HEK293 (cell line): Measurements from ENCODE around the gene C17orf107.

ENCODE experiments used
- CTCF ChIA-PET: fragments of 350-600 bp; formaldehyde crosslinking; extraction: SDS; loops from one replicate; lab custom pipeline; 2021; ENCODE audit warnings: antibody characterized with exemption; lab: Yijun Ruan, JAX
- POLR2A ChIA-PET: fragments of 300-600 bp; formaldehyde crosslinking; extraction: SDS; loops from one replicate; lab custom pipeline; 2020; ENCODE audit warnings: antibody characterized with exemption, inconsistent platforms; lab: Yijun Ruan, JAX
- H3K27ac ChIP-seq: fragments of 200-500 bp; sonication (Bioruptor generic); 2 replicates; pipeline ENCODE4 v1.5.1; 2014; ENCODE audit warnings: low read depth, low read length, control low read depth, inconsistent platforms; ENCODE audit errors: extremely low read depth
- H3K36me3 ChIP-seq, 2 experiments: fragments of 200-500 bp in 1 of 2; sonication (Bioruptor generic) in 1 of 2; 1 replicate in 1 of 2; 2 replicates in 1 of 2; pipeline ENCODE4 v1.5.1; 2014 to 2017; ENCODE audit warnings: inconsistent platforms in 2 of 2, low read length in 2 of 2; ENCODE audit not compliant: control insufficient read depth in 2 of 2, insufficient read depth in 1 of 2
- H3K4me1 ChIP-seq: fragments of 200-500 bp; sonication (Bioruptor generic); 2 replicates; pipeline ENCODE4 v1.5.1; 2014; ENCODE audit warnings: mild to moderate bottlenecking, low read length, inconsistent platforms; ENCODE audit not compliant: control insufficient read depth, insufficient read depth
- H3K4me3 ChIP-seq: 2 replicates; pipeline ENCODE4 v1.5.1; 2011; ENCODE audit warnings: low read depth, mild to moderate bottlenecking, control low read depth, low read length, moderate library complexity
- H3K9me3 ChIP-seq: fragments of 200-500 bp; sonication (Bioruptor generic); 2 replicates; pipeline ENCODE4 v1.5.1; 2014; ENCODE audit warnings: low read depth, low read length, inconsistent platforms; ENCODE audit not compliant: control insufficient read depth, insufficient read depth
- BCL11B ChIP-seq: fragments of 450-650 bp; formaldehyde crosslinking; IDR thresholded peaks from 2 replicates; pipeline ENCODE4 v1.5.1; 2016; ENCODE audit warnings: low read depth, missing biosample characterization, missing genetic modification characterization
- KLF16 ChIP-seq: fragments of 450-650 bp; formaldehyde crosslinking; IDR thresholded peaks from 2 replicates; pipeline ENCODE4 v1.5.1; 2017; ENCODE audit warnings: missing biosample characterization, missing genetic modification characterization
- KLF7 ChIP-seq: fragments of 450-650 bp; formaldehyde crosslinking; IDR thresholded peaks from 2 replicates; pipeline ENCODE4 v1.5.1; 2016; ENCODE audit warnings: missing biosample characterization, missing genetic modification characterization, borderline replicate concordance
- KLF8 ChIP-seq: fragments of 450-650 bp; formaldehyde crosslinking; IDR thresholded peaks from 2 replicates; pipeline ENCODE4 v1.5.1; 2016; ENCODE audit warnings: missing biosample characterization, missing genetic modification characterization
- REST ChIP-seq: fragments of 450-650 bp; formaldehyde crosslinking; IDR thresholded peaks from 2 replicates; pipeline ENCODE4 v1.5.1; 2016; ENCODE audit warnings: missing biosample characterization, missing genetic modification characterization
- SP2 ChIP-seq: fragments of 450-650 bp; formaldehyde crosslinking; IDR thresholded peaks from 2 replicates; pipeline ENCODE4 v1.5.1; 2016; ENCODE audit warnings: missing biosample characterization, missing genetic modification characterization
- SP3 ChIP-seq: fragments of 450-650 bp; formaldehyde crosslinking; IDR thresholded peaks from 2 replicates; pipeline ENCODE4 v1.5.1; 2016; ENCODE audit warnings: missing biosample characterization, missing genetic modification characterization
- ZBTB8A ChIP-seq: fragments of 450-650 bp; formaldehyde crosslinking; IDR thresholded peaks from 2 replicates; pipeline ENCODE4 v1.5.1; 2016; ENCODE audit warnings: missing biosample characterization, missing genetic modification characterization
- ZNF10 ChIP-seq: fragments of 450-650 bp; formaldehyde crosslinking; IDR thresholded peaks from 2 replicates; pipeline ENCODE4 v1.5.1; 2017; ENCODE audit warnings: missing biosample characterization, missing genetic modification characterization
- ZNF175 ChIP-seq: fragments of 450-650 bp; formaldehyde crosslinking; IDR thresholded peaks from 2 replicates; pipeline ENCODE4 v1.5.1; 2016; ENCODE audit warnings: missing biosample characterization, missing genetic modification characterization
- ZNF24 ChIP-seq: fragments of 450-650 bp; formaldehyde crosslinking; IDR thresholded peaks from 2 replicates; pipeline ENCODE4 v1.5.1; 2016; ENCODE audit warnings: missing biosample characterization, missing genetic modification characterization
- ZNF266 ChIP-seq: fragments of 450-650 bp; formaldehyde crosslinking; IDR thresholded peaks from 2 replicates; pipeline ENCODE4 v1.5.1; 2016; ENCODE audit warnings: missing biosample characterization, missing genetic modification characterization, low read depth
- ZNF335 ChIP-seq: fragments of 450-650 bp; formaldehyde crosslinking; conservative IDR thresholded peaks from 2 replicates; pipeline ENCODE4 v1.5.1; 2016; ENCODE audit warnings: missing biosample characterization, missing genetic modification characterization
- ZNF350 ChIP-seq: fragments of 450-650 bp; formaldehyde crosslinking; IDR thresholded peaks from 2 replicates; pipeline ENCODE4 v1.5.0; 2017; ENCODE audit warnings: missing biosample characterization, mild to moderate bottlenecking, missing genetic modification characterization
- ZNF394 ChIP-seq: fragments of 450-650 bp; formaldehyde crosslinking; IDR thresholded peaks from 2 replicates; pipeline ENCODE4 v1.5.1; 2016; ENCODE audit warnings: missing biosample characterization, missing genetic modification characterization, mild to moderate bottlenecking, moderate library complexity, borderline replicate concordance
- ZNF433 ChIP-seq: fragments of 450-650 bp; formaldehyde crosslinking; IDR thresholded peaks from 2 replicates; pipeline ENCODE4 v1.5.1; 2016; ENCODE audit warnings: missing biosample characterization, missing genetic modification characterization, low read depth
- ZNF514 ChIP-seq: fragments of 450-650 bp; formaldehyde crosslinking; IDR thresholded peaks from 2 replicates; pipeline ENCODE4 v1.5.1; 2016; ENCODE audit warnings: missing biosample characterization, missing genetic modification characterization
- ZNF623 ChIP-seq: fragments of 450-650 bp; formaldehyde crosslinking; IDR thresholded peaks from 2 replicates; pipeline ENCODE4 v1.5.1; 2016; ENCODE audit warnings: missing biosample characterization, missing genetic modification characterization
- ZNF670 ChIP-seq: fragments of 450-650 bp; formaldehyde crosslinking; IDR thresholded peaks from 2 replicates; pipeline ENCODE4 v1.5.1; 2016; ENCODE audit warnings: missing biosample characterization, missing genetic modification characterization, low read depth
- ZNF776 ChIP-seq: fragments of 450-650 bp; formaldehyde crosslinking; IDR thresholded peaks from 2 replicates; pipeline ENCODE4 v1.5.0; 2017; ENCODE audit warnings: missing biosample characterization, missing genetic modification characterization, borderline replicate concordance
- ZNF843 ChIP-seq: fragments of 450-650 bp; formaldehyde crosslinking; IDR thresholded peaks from 2 replicates; pipeline ENCODE4 v1.5.1; 2016; ENCODE audit warnings: missing biosample characterization, missing genetic modification characterization
- ZSCAN5A ChIP-seq: fragments of 450-650 bp; formaldehyde crosslinking; IDR thresholded peaks from 2 replicates; pipeline ENCODE4 v1.5.1; 2016; ENCODE audit warnings: missing biosample characterization, missing genetic modification characterization

The C17orf107 gene

GRCh38 chr17:4944163-4944553 is 44.8 kb downstream of the C17orf107 start (continued):
- TF ChIP-seq ZNF175 (tag by site-specific recombination), result no peak
- no peak for TF ChIP-seq KLF16 (tag by site-specific recombination)
- TF ChIP-seq KLF7 (tag by site-specific recombination), result no peak
- TF ChIP-seq KLF8 (tag by site-specific recombination), result peak; percentile 47; the same call in 1 of the 2 replicates
- TF ChIP-seq ZNF350 (tag by site-specific recombination), result no peak
- no peak for TF ChIP-seq REST (tag by site-specific recombination)
- TF ChIP-seq SP2 (tag by site-specific recombination), result peak; percentile 56
- no peak for TF ChIP-seq ZNF433 (tag by site-specific recombination)
- TF ChIP-seq ZSCAN5A (tag by site-specific recombination), result no peak
- TF ChIP-seq SP3 (tag by site-specific recombination), result peak; percentile 46; the same call in 1 of the 2 replicates
- TF ChIP-seq BCL11B (tag by site-specific recombination), result no peak
- peak; percentile 24; the same call in 1 of the 2 replicates for TF ChIP-seq ZBTB8A (tag by site-specific recombination)
- no peak for TF ChIP-seq ZNF843 (tag by site-specific recombination)
- TF ChIP-seq ZNF24, result no peak
- TF ChIP-seq ZNF623 (tag by site-specific recombination), result peak; percentile 87
- no peak for TF ChIP-seq ZNF670 (tag by site-specific recombination)
- TF ChIP-seq ZNF514 (tag by site-specific recombination), result no peak

- H3K27ac ChIP-seq, result peak overlapping the region; percentile 99
- TF ChIP-seq ZNF776 (tag by site-specific recombination) (no peak), ZNF10 (0 out of 2 replicates have a peak, but pooled peaks have one; percentile 1), ZNF335 (peak; percentile 44), ZNF266 (tag by site-specific recombination) (no peak), ZNF394 (tag by site-specific recombination) (0 out of 2 replicates have a peak, but pooled peaks have one; percentile 49)
- CTCF ChIA-PET, result interaction anchor here (0.6 to 1.3 kb wide), 3 partner anchors 22 to 118 kb away, joined by 3 to 5 read pairs (median 3); partner anchors contain the start of gene CHRNE
- POLR2A ChIA-PET, result interaction anchor here (0.6 to 17.9 kb wide), 5 partner anchors 10 to 77 kb away, joined by 3 to 358 read pairs (median 8); partner anchors contain the start of genes GP1BA and SPAG7
- H3K36me3 ChIP-seq, result peaks cover 38 to 60% of the 10 kb centered on the region in 2 experiments
- no peak overlapping the region for H3K4me3 ChIP-seq
- peaks cover 19% of the 10 kb centered on the region for H3K4me1 ChIP-seq
- H3K9me3 ChIP-seq, result no peaks in the 10 kb centered on the region
Measured at GRCh38 chr17:4944554-4945175, 45.3 kb downstream of the C17orf107 start.
